Osteocyte (in vitro differentiated cells): ENCODE results near the gene LRRK1. TPM values are rescaled to one million over a fixed set of nuclear protein-coding genes. Genes with fewer than 3 reads are reported as not detected.

Experiments
- DNase-seq: peaks from one replicate; pipeline ENCODE4 v3.0.0; 2021; ENCODE audit warnings: mixed read lengths; ENCODE audit not compliant: unreplicated experiment; ENCODE audit errors: extremely low spot score
- H3K27ac Mint-ChIP-seq: one replicate; pipeline ENCODE4 v1.8.0; 2021; ENCODE audit warnings: mild to moderate bottlenecking, mixed read lengths; ENCODE audit not compliant: unreplicated experiment
- H3K27me3 Mint-ChIP-seq: one replicate; pipeline ENCODE4 v1.8.0; 2021; ENCODE audit warnings: mixed read lengths; ENCODE audit not compliant: unreplicated experiment
- H3K36me3 Mint-ChIP-seq: one replicate; pipeline ENCODE4 v1.8.0; 2021; ENCODE audit warnings: mixed read lengths; ENCODE audit not compliant: unreplicated experiment
- H3K4me1 Mint-ChIP-seq: one replicate; pipeline ENCODE4 v1.8.0; 2021; ENCODE audit warnings: mixed read lengths; ENCODE audit not compliant: unreplicated experiment
- H3K4me3 Mint-ChIP-seq: one replicate; pipeline ENCODE4 v1.8.0; 2021; ENCODE audit warnings: mild to moderate bottlenecking, moderate library complexity, mixed read lengths; ENCODE audit not compliant: unreplicated experiment
- H3K9me3 Mint-ChIP-seq: one replicate; pipeline ENCODE4 v1.8.0; 2021; ENCODE audit warnings: mixed read lengths; ENCODE audit not compliant: unreplicated experiment
- total RNA-seq: library from RNA; stranded (reverse); gene quantifications from 2 replicates; pipeline ENCODE4 v1.2.1, GENCODE V29; 2021
- TF ChIP-seq, protein P1 (sequence below): fragments of 200-600 bp; sonication (generic); IDR thresholded peaks from 2 replicates; pipeline ENCODE4 v1.5.0; 2021; ENCODE audit warnings: antibody characterized with exemption, mild to moderate bottlenecking, moderate library complexity

LRRK1 gene
- total RNA-seq, 1 donor from 2014 or later = 10.8 TPM

GRCh38 chr15:101023501-101024072, 104.4 kb downstream of the LRRK1 start:
- Mint-ChIP-seq H3K4me3 (no peak overlapping the region), H3K9me3 (no peaks in the 10 kb centered on the region), H3K27ac (peak overlapping the region; percentile 47), H3K36me3 (peaks cover 12% of the 10 kb centered on the region), H3K27me3 (no peaks in the 10 kb centered on the region), H3K4me1 (peaks cover 3% of the 10 kb centered on the region)
- TF ChIP-seq, protein P1, sequence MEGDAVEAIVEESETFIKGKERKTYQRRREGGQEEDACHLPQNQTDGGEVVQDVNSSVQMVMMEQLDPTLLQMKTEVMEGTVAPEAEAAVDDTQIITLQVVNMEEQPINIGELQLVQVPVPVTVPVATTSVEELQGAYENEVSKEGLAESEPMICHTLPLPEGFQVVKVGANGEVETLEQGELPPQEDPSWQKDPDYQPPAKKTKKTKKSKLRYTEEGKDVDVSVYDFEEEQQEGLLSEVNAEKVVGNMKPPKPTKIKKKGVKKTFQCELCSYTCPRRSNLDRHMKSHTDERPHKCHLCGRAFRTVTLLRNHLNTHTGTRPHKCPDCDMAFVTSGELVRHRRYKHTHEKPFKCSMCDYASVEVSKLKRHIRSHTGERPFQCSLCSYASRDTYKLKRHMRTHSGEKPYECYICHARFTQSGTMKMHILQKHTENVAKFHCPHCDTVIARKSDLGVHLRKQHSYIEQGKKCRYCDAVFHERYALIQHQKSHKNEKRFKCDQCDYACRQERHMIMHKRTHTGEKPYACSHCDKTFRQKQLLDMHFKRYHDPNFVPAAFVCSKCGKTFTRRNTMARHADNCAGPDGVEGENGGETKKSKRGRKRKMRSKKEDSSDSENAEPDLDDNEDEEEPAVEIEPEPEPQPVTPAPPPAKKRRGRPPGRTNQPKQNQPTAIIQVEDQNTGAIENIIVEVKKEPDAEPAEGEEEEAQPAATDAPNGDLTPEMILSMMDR = no peak
- DNase-seq = peak; percentile 17

- peak overlapping the region; percentile 47 for H3K27ac Mint-ChIP-seq
- DNase-seq = peak; percentile 63
- no peaks in the 10 kb centered on the region for H3K9me3 Mint-ChIP-seq
- peaks cover 3% of the 10 kb centered on the region for H3K4me1 Mint-ChIP-seq
- no peak overlapping the region for H3K4me3 Mint-ChIP-seq
- TF ChIP-seq, protein P1 = no peak
- no peaks in the 10 kb centered on the region for H3K27me3 Mint-ChIP-seq
- H3K36me3 Mint-ChIP-seq = peaks cover 12% of the 10 kb centered on the region
These were observed 105.0 kb downstream of the LRRK1 start for GRCh38 chr15:101024073-101024695.

- Mint-ChIP-seq H3K9me3 (no peaks in the 10 kb centered on the region), H3K27ac (no peak overlapping the region), H3K36me3 (peaks cover 13% of the 10 kb centered on the region), H3K27me3 (no peaks in the 10 kb centered on the region), H3K4me1 (peaks cover 3% of the 10 kb centered on the region), H3K4me3 (no peak overlapping the region)
- TF ChIP-seq, protein P1 = no peak
- DNase-seq = peak; percentile 79
These were observed 105.7 kb downstream of the LRRK1 start for GRCh38 chr15:101024706-101025500.

GRCh38 chr15:101025501-101025885, 106.3 kb downstream of the LRRK1 start:
- TF ChIP-seq, protein P1 = no peak

More at GRCh38 chr15:101025501-101025885, 106.3 kb downstream of the LRRK1 start:
- Mint-ChIP-seq H3K4me3 (no peak overlapping the region), H3K9me3 (no peaks in the 10 kb centered on the region), H3K27me3 (no peaks in the 10 kb centered on the region), H3K36me3 (peaks cover 13% of the 10 kb centered on the region), H3K27ac (no peak overlapping the region), H3K4me1 (peaks cover 3% of the 10 kb centered on the region)
- peak; percentile 15 for DNase-seq
